Cardiac septum (tissue), 1 donor: ENCODE results near the gene GPR25. TPM values are rescaled to one million over a fixed set of nuclear protein-coding genes. Genes with fewer than 3 reads are reported as not detected.
"Not testable (repeated sequence)": the region's sequence is repeated elsewhere in the genome, so short reads cannot be mapped to it uniquely, and the experiment has no call there.

Experiments
- DNase-seq: peaks from one replicate; pipeline ENCODE4 v3.0.0-alpha.2; 2020; ENCODE audit warnings: low spot score
- intact Hi-C: fragments of 100-400 bp; cut with DNase I; formaldehyde crosslinking; loops from one replicate; pipeline ENCODE4 v1.14.0; 2022
- total RNA-seq: library from RNA; stranded (reverse); fragmentation: NEBNext Ultra II Directional; extraction: Animal tissue kit (Norgen Biotek cat#: 25700); gene quantifications from one replicate; pipeline ENCODE4 v1.2.1, GENCODE V29; 2021
- donor health status: DM: no; HTN: no; CAD: no.

GPR25 gene
- total RNA-seq, 1 donor from 2014 or later: not detected

DNA sequence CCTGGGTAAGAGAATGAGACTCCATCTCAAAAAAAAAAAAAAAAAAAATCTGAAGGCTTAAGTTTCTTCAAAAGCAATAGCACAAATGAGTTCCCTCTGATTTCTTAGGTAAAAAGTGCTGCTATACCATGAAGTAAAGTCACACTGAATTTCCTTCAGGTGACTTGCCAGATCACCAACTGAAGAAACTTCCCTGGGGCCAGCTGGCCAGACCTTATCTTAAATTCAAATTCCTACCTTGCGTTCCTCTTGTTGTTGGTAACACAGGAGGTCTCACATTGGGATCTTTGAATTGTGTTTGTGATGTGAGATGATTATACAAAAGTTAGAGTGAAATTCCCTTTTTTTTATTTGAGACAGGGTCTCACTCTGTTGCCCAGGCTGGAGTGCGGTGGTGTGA lies 33.7 kb downstream of the GPR25 start:
- intact Hi-C loops: no loop called here
- no peak for DNase-seq

DNA sequence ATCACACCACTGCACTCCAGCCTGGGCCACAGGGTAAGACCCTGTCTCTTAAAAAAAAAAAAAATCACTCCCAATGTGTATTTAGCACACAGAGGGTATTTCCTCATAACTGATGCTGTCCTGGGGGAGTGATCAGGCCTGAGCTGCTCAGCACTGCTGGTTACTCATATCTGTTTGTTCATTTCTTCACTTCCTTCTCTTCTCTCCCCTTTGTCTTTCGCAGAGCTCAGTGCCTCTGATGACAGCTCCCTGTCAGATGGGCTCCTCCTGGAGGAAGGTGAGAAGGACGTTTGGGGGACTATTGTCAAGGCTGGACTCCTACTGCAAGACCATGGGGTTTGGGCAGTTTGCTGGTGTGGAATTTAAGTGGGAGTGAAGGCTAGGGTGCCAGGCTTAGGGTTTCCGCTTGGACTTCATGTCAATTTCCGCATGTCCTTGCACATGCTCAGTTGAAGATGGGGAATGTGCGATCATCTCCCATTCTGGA lies 34.9 kb downstream of the GPR25 start:
- intact Hi-C loops: no loop called here
- no peak for DNase-seq

DNA sequence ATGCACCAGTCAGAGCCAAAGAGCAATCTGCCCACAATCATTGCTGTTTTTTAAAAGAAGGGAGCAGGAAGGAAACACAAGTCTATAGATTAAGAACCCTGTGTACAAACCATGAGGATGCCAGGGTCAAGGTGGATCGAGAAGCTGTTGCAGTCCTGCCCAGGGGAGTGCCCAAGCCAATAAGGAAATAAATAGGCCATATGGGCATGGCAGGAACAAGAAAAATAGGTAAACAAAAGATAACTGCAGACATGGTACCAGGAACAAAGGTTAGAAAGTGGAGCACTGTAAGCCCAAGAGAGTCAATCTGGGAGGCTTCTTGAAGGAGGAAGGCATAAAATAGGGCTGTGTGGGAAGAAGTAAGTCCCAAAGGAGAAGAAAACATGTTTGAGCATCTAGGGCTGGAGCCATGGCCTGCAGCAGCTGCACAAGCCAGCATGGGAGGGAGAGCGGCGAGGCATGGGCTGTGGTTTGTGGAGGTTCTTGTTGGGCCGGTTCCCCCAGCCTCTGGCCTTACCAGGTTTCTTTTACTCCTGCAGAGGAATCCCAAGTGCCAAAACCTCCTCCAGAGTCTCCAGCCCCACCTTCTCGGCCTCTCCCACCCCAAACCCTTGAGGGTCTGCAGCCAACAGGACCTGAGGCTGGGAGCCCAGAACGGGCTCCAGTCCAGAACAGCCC lies 35.5 kb downstream of the GPR25 start:
- intact Hi-C loops: no loop called here
- no peak for DNase-seq

DNA sequence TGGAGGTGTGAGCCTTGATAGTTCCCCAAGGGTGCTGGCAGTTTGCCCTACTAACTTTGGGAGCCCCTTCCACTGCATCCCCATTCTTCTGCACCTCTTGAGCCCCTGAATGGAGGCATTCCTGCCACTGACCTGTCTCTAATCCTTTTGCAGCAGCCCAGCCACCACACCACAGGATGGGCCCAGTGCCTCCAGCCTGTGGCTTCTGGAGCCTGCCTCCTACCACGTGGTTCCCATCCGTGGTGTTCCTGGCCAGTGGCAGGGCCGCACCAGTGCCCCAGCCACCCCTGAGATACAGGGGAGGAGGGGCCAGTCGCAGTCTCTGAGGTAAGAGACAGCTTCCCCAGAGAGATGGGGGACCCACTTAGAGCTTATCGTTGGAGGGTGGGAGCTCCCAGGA lies 36.3 kb downstream of the GPR25 start:
- DNase-seq: no peak
- intact Hi-C loops: no loop called here

DNA sequence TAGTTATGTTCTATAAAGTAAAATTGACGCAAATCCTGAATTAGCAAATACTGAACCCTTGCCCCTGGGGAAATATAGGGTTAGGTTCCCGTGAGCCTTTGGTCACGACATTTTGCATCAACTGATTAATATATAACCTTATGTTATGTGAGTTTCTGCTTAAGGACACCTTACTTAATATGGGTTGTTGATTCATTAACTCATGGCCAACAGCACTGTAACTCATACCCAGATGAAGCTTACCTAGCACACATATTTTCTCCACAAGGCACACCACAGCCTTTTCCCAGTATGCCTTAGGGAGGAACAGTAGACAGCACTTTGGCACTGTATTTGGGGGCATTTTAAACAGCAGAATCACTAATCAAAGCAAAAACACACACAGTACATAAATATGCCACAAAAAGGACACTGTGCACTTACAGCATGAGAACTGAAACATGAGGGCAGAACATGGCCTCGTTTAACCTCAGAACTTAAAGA lies 37.0 kb downstream of the GPR25 start:
- no peak for DNase-seq
- intact Hi-C loops: no loop called here

DNA sequence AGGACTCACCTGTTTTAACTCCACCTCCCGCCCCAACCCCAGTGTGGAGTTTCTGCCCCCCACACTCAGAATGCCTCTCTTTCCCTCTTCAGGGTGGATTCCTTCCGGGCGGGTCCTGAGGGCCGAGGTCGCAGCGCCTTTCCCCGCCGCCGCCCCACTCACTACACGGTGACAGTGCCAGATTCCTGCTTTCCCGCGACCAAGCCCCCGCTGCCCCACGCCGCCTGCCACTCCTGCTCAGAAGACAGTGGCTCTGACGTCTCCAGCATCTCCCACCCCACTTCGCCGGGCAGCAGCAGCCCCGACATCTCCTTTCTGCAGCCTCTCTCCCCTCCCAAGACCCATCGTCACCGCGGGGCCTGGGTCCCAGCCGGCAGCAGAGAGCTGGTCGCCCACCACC lies 38.6 kb downstream of the GPR25 start:
- intact Hi-C loops: no loop called here
- no peak for DNase-seq

DNA sequence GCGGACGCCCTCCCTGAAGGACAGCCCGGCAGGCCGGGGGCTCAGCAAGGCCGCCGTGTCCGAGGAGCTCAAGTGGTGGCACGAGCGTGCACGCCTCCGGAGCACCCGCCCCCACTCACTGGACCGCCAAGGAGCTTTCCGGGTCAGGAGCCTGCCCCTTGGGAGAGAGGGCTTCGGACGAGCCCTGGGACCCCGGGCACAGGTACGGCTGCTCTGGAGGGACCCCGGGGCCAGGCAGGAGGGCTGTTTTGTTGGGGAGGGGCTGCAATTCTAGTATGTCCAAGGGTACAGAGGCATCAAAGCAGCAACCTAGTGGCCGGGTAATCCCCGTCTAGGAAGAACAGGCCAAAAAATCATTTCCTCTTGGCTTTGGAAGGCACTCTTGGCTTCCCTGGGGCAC lies 39.2 kb downstream of the GPR25 start:
- intact Hi-C loops, DNase-seq: not testable (repeated sequence)

DNA sequence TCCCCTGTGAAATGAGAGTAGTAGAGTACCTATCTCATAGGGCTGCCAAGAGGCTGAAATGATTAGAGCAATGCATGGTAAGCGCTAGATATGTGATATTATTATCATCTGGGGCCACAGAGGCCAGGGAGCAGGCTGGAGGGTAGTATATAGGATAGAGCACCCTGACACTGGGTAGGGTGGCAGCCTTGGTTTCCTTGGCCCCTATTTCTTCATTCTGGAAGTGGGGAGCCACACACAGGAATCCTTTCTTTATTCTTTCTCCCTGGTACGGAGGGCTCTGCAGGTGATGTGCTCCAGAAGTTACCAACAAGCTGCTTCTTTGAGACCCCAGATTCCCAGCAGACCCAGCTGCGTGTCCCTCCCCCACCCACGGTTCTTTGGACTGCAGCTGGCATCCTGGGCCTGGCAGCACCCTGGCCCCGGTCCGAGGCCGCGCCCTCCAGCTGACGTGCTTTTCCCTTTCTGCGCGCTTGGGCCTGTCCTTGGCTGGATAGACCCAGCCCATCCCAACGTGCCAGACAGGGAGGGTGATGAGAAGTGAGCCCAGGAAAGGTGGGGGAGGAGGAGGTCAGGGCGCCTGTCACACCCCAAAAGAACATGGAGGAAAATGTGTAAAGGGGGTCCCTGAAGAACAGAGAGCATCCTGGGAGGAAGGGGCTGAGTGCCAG lies 40.1 kb downstream of the GPR25 start:
- intact Hi-C loops: no loop called here
- DNase-seq: no peak

DNA sequence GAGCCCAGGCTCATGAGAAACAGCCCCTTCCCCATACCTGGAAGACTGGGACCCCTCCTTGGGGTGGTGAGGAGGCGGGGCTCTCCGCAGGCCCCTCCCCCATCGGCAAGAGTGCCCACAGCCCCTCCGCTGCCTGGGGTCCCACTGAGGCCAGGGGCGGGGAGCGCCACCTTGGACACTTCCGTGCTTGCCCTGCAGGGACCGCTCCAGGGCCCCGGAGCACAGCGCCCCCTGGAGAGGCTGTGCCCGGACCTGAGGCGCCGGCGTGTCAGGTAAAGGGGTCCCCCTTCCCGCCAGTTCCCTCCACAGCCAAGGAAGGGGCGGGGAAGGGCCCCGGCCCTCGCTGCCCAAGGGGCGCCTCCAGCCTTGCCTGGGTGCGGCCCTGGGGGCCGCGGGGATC lies 43.4 kb downstream of the GPR25 start:
- intact Hi-C loops: no loop called here
- no peak for DNase-seq

DNA sequence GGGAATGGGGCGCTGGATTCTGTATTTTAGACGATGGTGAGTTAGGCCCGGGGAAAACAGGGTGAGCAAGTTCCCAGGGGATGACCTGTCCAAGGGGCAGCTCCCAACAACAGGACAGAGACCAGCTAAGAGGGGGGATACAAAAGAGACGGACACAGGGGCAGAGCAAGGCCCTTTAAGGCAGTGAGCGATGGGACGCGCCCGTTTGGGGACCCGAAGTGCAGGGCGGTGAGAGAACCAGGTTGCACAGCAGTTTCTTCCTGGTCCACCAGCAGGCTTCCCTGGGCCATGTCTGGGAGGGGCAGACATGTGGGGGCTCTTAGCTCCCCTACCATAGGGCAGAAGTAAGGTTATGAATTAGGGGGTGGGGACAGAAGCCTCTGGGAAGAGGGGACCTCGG lies 43.9 kb downstream of the GPR25 start:
- intact Hi-C loops: no loop called here
- DNase-seq: no peak

DNA sequence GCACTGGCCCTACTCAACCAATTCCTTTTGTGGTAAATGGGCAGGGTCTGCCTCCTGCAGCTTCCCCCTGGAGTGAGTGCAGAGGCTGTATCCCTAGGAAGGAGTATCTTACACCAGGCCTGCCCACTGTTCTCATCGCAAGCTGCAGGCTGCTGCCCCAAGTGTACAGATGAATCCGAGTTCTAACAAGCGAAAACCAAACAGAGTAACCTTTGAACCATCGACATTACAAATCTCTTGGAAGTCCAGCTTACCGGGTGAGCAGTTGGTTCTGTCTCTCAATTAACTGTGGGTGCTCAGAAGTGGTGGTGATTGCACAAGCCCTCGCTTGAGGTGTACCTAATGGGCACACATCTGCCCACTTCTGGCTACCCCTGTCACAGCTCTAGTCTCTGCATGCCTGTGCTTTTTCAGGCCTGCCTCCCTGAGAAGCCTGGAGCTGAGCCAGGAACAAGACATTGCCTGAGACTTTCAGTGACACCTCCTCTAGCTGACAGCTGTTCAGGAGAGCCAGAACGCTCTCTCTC lies 44.6 kb downstream of the GPR25 start:
- DNase-seq: peak; percentile 83
- intact Hi-C loops: no loop called here

DNA sequence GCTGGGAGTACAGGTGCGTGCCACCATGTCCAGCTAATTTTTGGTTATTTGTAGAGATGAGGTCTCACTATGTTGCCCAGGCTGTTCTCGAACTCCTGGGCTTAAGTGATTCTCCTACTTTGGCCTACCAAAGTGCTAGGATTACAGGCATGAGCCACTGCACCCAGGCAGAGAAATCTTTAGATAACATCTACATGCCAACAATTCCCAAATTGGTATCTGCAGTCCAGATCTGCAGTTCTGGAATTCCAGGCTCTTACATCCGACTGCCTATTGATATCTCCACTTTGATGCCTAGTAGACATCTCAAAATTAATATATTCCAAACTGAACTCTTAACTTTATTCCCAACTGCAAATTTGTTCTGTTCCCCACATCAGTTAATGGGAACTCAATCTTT lies 45.2 kb downstream of the GPR25 start:
- intact Hi-C loops: no loop called here
- DNase-seq: peak; percentile 0

DNA sequence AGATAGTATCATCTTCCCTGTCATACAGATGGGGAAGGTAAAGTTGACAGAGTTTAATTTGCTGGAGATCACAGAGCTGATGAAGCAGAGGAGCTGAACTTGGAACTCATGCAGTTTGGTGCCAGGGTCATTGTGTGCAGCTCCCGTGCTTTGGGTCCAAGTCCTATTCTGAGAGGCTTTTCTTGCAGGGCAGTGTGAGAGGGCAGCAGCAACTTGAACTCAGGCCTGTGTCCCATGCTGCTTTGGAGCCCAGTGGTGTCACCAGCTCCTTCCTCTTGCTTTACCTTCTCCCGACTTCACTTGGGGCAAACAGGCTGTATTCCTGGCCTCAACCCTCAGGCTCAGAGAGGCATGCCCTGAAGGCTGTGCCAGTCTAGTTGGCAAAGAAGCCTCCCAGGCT lies 46.6 kb downstream of the GPR25 start:
- intact Hi-C loops: no loop called here
- peak; percentile 57 for DNase-seq

DNA sequence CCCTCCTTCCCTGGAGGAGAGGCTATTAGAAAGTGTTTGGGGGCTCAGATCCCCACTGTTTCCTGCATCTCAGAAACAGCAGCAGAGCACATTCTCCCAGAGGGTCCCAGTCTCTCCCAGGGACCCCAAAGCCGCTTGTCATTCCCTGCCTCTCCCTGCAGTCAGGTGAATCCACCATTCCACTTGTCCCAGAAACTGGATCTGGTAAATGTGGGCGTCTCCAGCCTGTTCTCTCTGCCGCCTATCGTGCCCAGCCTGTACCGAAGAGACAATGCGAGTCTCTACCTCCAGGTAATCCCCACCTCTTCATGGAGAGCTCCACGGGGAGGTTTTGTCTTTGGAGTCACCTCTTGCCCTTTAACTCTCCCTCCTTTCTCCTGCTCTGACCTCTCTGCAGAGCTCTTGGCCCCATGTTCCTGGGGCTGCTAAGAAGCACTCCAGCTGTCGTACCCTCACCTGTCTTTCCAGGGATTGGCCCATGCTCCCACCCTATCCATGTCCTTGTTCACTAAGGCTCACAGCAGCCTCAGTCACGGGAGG lies 48.9 kb downstream of the GPR25 start:
- DNase-seq: peak; percentile 53
- intact Hi-C loops: no loop called here

DNA sequence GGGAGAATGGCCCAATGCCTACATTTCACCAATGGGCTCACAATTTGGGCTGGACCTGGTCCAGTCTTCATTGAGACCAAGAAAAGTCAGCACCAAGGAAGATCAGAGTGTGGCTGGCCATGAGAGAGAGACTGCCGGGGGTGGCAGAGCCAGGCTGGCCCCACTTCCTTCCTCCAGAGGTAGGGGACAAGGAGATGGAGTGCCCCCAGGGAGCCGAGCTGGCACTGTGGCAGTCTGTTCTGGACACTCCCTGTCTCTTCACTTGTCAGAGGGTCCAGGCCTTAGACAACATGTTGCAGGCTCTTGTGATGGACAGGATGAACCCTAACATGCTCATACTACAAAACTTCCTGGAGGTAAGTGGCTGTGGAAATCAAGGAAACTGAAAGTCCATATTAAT lies 49.6 kb downstream of the GPR25 start:
- intact Hi-C loops: no loop called here

DNA sequence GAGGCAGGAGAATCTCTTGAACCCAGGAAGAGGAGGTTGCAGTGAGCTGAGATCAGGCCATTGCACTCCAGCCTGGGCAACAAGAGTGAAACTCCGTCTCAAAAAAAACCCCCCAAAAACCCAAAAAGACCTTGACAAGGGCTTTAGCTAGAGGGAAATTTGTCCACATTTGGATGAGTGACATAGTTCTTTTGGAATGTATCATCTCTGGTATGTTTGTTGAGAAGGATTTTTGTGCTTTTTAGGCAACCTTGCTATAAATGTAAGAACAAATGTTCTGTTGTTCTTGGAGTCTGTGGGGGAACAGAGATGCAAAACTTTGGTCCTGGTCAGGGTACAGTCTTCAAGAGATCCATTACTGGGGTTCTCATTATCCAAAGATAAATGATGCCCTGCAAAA lies 50.8 kb downstream of the GPR25 start:
- intact Hi-C loops: no loop called here
- no peak for DNase-seq

More for the DNA sequence above, 49.6 kb downstream of the GPR25 start:
- DNase-seq: peak; percentile 17

Other genes starting within 250 kb of the GPR25 start
- gene DDX59, start 203.1 kb upstream of the GPR25 start, total RNA-seq: 17.3 TPM
- 37.9 TPM for gene CAMSAP2, start 134.1 kb upstream of the GPR25 start, total RNA-seq
- gene INAVA, start 21.9 kb downstream of the GPR25 start, total RNA-seq: 0.27 TPM
- gene KIF21B, start 150.7 kb downstream of the GPR25 start, total RNA-seq: 0.73 TPM
- gene CACNA1S, start 239.4 kb downstream of the GPR25 start, total RNA-seq: 0.19 TPM